PC-9 (cell line): Measurements from ENCODE around the gene CFAP107. TPM values are rescaled to one million over a fixed set of nuclear protein-coding genes. Genes with fewer than 3 reads are reported as not detected.
"Not testable (repeated sequence)": the region's sequence is repeated elsewhere in the genome, so short reads cannot be mapped to it uniquely, and the experiment has no call there.

Experiments
- BruUV-seq: library from RNA; stranded (reverse); fragments of 400-500 nt; replicated peaks from 2 replicates; lab custom pipeline; 2021; lab: Mats Ljungman, UMichigan
- CTCF ChIA-PET: fragments of 300-600 bp; sonication (Branson Sonifier 250); formaldehyde crosslinking; loops from one replicate; lab custom pipeline; 2022; ENCODE audit warnings: antibody characterized with exemption; lab: Charles Lee
- POLR2A ChIA-PET: fragments of 300-600 bp; sonication (Branson Sonifier 250); formaldehyde crosslinking; loops from one replicate; lab custom pipeline; 2022; ENCODE audit warnings: antibody characterized with exemption; ENCODE audit not compliant: unreplicated experiment; lab: Charles Lee
- DNase-seq, 2 experiments: peaks; one replicate each; pipeline versions ENCODE4 v3.0.0 to v3.0.0-alpha.2; 2015 to 2022; ENCODE audit warnings: mixed read lengths in 1 of 2
- H2AFZ ChIP-seq: fragments of 200-600 bp; sonication (generic); 2 replicates; pipeline ENCODE4 v1.8.1; 2017; ENCODE audit warnings: antibody characterized with exemption
- H3F3A ChIP-seq: fragments of 200-600 bp; sonication (generic); 2 replicates; pipeline ENCODE4 v1.8.1; 2017; ENCODE audit warnings: antibody characterized with exemption, mild to moderate bottlenecking, low read depth; ENCODE audit not compliant: insufficient read depth
- H3K27ac ChIP-seq: fragments of 200-600 bp; sonication (generic); 2 replicates; pipeline ENCODE4 v1.6.1; 2016; ENCODE audit warnings: mixed run types
- H3K27me3 ChIP-seq: fragments of 200-600 bp; sonication (generic); 2 replicates; pipeline ENCODE4 v1.6.1; 2016; ENCODE audit warnings: low read depth, mixed run types; ENCODE audit not compliant: insufficient read depth
- H3K36me3 ChIP-seq: fragments of 200-600 bp; sonication (generic); 2 replicates; pipeline ENCODE4 v1.6.1; 2016; ENCODE audit warnings: low read depth, mixed run types
- H3K4me1 ChIP-seq: fragments of 200-600 bp; sonication (generic); replicated peaks from 2 replicates; pipeline ENCODE4 v1.6.1; 2016; ENCODE audit warnings: mixed run types; ENCODE audit not compliant: insufficient read depth
- H3K4me2 ChIP-seq: fragments of 200-600 bp; sonication (generic); 2 replicates; pipeline ENCODE4 v1.6.1; 2017; ENCODE audit warnings: mixed run types
- H3K4me3 ChIP-seq: fragments of 200-600 bp; sonication (generic); 2 replicates; pipeline ENCODE4 v1.6.1; 2016; ENCODE audit warnings: mixed run types
- H3K79me2 ChIP-seq: fragments of 200-600 bp; sonication (generic); 2 replicates; pipeline ENCODE4 v1.6.1; 2017; ENCODE audit warnings: low read depth, mixed run types
- H3K9me2 ChIP-seq: fragments of 200-600 bp; sonication (generic); 2 replicates; pipeline ENCODE4 v1.8.1; 2017; ENCODE audit warnings: mild to moderate bottlenecking; ENCODE audit not compliant: insufficient read depth
- H3K9me3 ChIP-seq: fragments of 200-600 bp; sonication (generic); 2 replicates; pipeline ENCODE4 v1.8.1; 2016; ENCODE audit warnings: low read depth; ENCODE audit not compliant: insufficient read depth
- H4K20me1 ChIP-seq: fragments of 200-600 bp; sonication (generic); 2 replicates; pipeline ENCODE4 v1.8.1; 2017; ENCODE audit not compliant: insufficient read depth
- CTCF ChIP-seq: fragments of 200-600 bp; sonication (generic); conservative IDR thresholded peaks from 2 replicates; pipeline ENCODE4 v1.6.1; 2017; ENCODE audit warnings: mixed run types, antibody characterized with exemption, mild to moderate bottlenecking, moderate library complexity
- EZH2 ChIP-seq: fragments of 200-600 bp; sonication (generic); IDR thresholded peaks from 2 replicates; pipeline ENCODE4 v1.8.0; 2017; ENCODE audit warnings: antibody characterized with exemption, low read depth
- intact Hi-C: fragments of 100-400 bp; cut with micrococcal nuclease; formaldehyde crosslinking; loops from one replicate; pipeline ENCODE4 v1.10.0; 2022; ENCODE audit not compliant: unreplicated experiment
- total RNA-seq: library from RNA; stranded (reverse); gene quantifications from 2 replicates; pipeline ENCODE4 v1.2.3, GENCODE V29; 2021

The CFAP107 gene
- total RNA-seq, 1 experiment from 2014 or later, result not detected

- DNase-seq, result no peak
- Histone ChIP-seq H3K79me2 (no peaks in the 10 kb centered on the region), H3K4me1 (no peaks in the 10 kb centered on the region), H3K27ac (no peak overlapping the region), H3K9me2 (no peaks in the 10 kb centered on the region), H3K36me3 (no peaks in the 10 kb centered on the region), H4K20me1 (no peaks in the 10 kb centered on the region), H3K27me3 (peaks cover 6% of the 10 kb centered on the region; the same call in 1 of the 2 replicates), H3K9me3 (no peaks in the 10 kb centered on the region), H3F3A (no peaks in the 10 kb centered on the region), H3K4me2 (no peak overlapping the region), H3K4me3 (no peak overlapping the region), H2AFZ (no peak overlapping the region)
- intact Hi-C loops, result loop anchor here (10.0 kb wide), 2 partner anchors 503 to 663 kb away; no protein-coding TSS in a partner anchor
- BruUV-seq, result no TSS peak
- POLR2A ChIA-PET, result no interaction called here
- TF ChIP-seq CTCF, result no peak
- no peak for TF ChIP-seq EZH2
- CTCF ChIA-PET, result no interaction called here
Measured at GRCh38 chr1:12778061-12778460, 32.1 kb downstream of the CFAP107 start.

- Histone ChIP-seq H2AFZ (no peak overlapping the region), H3K27ac (no peak overlapping the region), H3K9me3 (no peaks in the 10 kb centered on the region), H3K36me3 (no peaks in the 10 kb centered on the region), H3K4me3 (no peak overlapping the region), H3K9me2 (no peaks in the 10 kb centered on the region), H3F3A (no peaks in the 10 kb centered on the region), H3K4me2 (no peak overlapping the region), H3K4me1 (no peaks in the 10 kb centered on the region), H3K27me3 (0 out of 2 replicates have a peak, but pooled peaks cover 6% of the 10 kb centered on the region), H3K79me2 (no peaks in the 10 kb centered on the region), H4K20me1 (no peaks in the 10 kb centered on the region)
- no peak for TF ChIP-seq CTCF
- TF ChIP-seq EZH2, result no peak
- ChIA-PET CTCF (no interaction called here), POLR2A (no interaction called here)
- intact Hi-C loops, result loop anchor here (10.0 kb wide), 2 partner anchors 504 to 664 kb away; no protein-coding TSS in a partner anchor
- no peak for DNase-seq
- BruUV-seq, result no TSS peak
Measured at GRCh38 chr1:12778907-12779306, 32.9 kb downstream of the CFAP107 start.

GRCh38 chr1:12781488-12781887 lies 35.5 kb downstream of the CFAP107 start:
- H3F3A ChIP-seq, H3K4me3 ChIP-seq, intact Hi-C loops, H3K27me3 ChIP-seq, BruUV-seq, H3K4me2 ChIP-seq, H4K20me1 ChIP-seq, H3K36me3 ChIP-seq, H3K79me2 ChIP-seq, H3K9me3 ChIP-seq, H3K4me1 ChIP-seq, H3K9me2 ChIP-seq, CTCF ChIA-PET, H2AFZ ChIP-seq, DNase-seq, H3K27ac ChIP-seq, POLR2A ChIA-PET: not testable (repeated sequence)

GRCh38 chr1:12783783-12784182 lies 37.8 kb downstream of the CFAP107 start:
- BruUV-seq, H3K27me3 ChIP-seq, H2AFZ ChIP-seq, H3K79me2 ChIP-seq, H3K27ac ChIP-seq, H3K4me2 ChIP-seq, H3K36me3 ChIP-seq, H3K9me3 ChIP-seq, H4K20me1 ChIP-seq, H3F3A ChIP-seq, CTCF ChIA-PET, POLR2A ChIA-PET, intact Hi-C loops, H3K4me1 ChIP-seq, H3K9me2 ChIP-seq, H3K4me3 ChIP-seq, DNase-seq: not testable (repeated sequence)
- TF ChIP-seq CTCF, result peak; percentile 54

- H3K79me2 ChIP-seq, H3K27me3 ChIP-seq, H3F3A ChIP-seq, H3K36me3 ChIP-seq, BruUV-seq, DNase-seq, H4K20me1 ChIP-seq, H3K4me3 ChIP-seq, CTCF ChIA-PET, H3K9me3 ChIP-seq, POLR2A ChIA-PET, H2AFZ ChIP-seq, intact Hi-C loops, H3K27ac ChIP-seq, H3K4me1 ChIP-seq, H3K9me2 ChIP-seq, H3K4me2 ChIP-seq: not testable (repeated sequence)
Measured at GRCh38 chr1:12784729-12785128, 38.7 kb downstream of the CFAP107 start.
